Activated naive CD4-positive, alpha-beta T cell treated with anti-CD3 and anti-CD28 coated beads for 36 hours (primary cell): Measurements from ENCODE around the gene TPRG1. TPM values are rescaled to one million over a fixed set of nuclear protein-coding genes. Genes with fewer than 3 reads are reported as not detected.

Experiments used
- CTCF ChIA-PET: fragments of 350-600 bp; sonication (Branson Sonifier 250); formaldehyde crosslinking; loops from one replicate; lab custom pipeline; 2021; ENCODE audit warnings: antibody characterized with exemption; lab: Charles Lee
- DNase-seq: peaks from one replicate; pipeline ENCODE4 v3.0.0-alpha.2; 2020
- H3K27ac Mint-ChIP-seq: one replicate; pipeline ENCODE4 v1.8.0; 2021; ENCODE audit warnings: mild to moderate bottlenecking, mixed read lengths
- H3K27me3 Mint-ChIP-seq: one replicate; pipeline ENCODE4 v1.8.0; 2021; ENCODE audit warnings: low read depth, mixed read lengths
- H3K36me3 Mint-ChIP-seq: one replicate; pipeline ENCODE4 v1.8.0; 2021; ENCODE audit warnings: low read depth, mixed read lengths
- H3K4me1 Mint-ChIP-seq: one replicate; pipeline ENCODE4 v1.8.0; 2021; ENCODE audit warnings: low read depth, mixed read lengths
- H3K4me3 Mint-ChIP-seq: one replicate; pipeline ENCODE4 v1.8.0; 2021; ENCODE audit warnings: mild to moderate bottlenecking, moderate library complexity, mixed read lengths
- H3K9me3 Mint-ChIP-seq: one replicate; pipeline ENCODE4 v1.8.0; 2021; ENCODE audit warnings: mixed read lengths
- intact Hi-C: fragments of 100-400 bp; cut with micrococcal nuclease; formaldehyde crosslinking; loops from one replicate; pipeline ENCODE4 v1.15.1; 2023
- total RNA-seq, 2 experiments: library from RNA; stranded (reverse); gene quantifications; one replicate each; pipeline ENCODE4 v1.2.3, GENCODE V29; 2021

The TPRG1 gene
- total RNA-seq, 2 experiments from 2014 or later = 0.55 to 1.0 TPM

DNA sequence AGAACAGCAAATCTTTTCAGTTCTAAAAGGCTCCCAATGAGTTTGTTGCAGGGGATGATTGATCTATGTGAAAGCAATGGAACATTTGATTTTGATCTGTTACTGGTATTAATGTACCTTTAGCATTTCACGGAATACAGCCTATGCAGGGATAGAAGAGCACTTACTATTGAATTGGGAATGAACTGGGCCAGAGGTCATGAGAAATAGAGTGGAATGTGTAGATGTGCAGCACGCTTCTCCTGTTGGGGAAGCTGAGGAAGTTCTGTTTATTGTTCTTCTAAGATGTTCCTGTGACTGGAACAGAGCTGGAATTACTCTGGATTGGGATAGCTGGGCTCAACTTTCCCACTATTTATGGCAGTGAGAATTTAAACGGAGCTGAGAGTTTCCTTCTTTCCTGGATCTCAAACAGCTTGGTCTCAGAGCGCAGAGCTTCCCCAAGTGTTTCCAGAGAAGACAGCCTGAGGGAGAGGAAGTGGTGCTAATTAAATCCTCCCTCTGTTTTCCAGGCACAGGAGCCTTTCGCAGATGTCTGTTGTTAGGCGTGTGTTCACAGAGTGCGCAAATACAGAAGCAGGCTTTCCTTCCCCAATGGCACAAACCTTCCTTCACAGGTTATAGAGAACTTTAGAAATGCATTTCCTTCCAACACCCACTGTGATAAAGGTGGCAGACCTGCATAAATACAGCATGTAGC lies 32.5 kb downstream of the TPRG1 start:
- no peak overlapping the region for H3K27ac Mint-ChIP-seq
- H3K4me1 Mint-ChIP-seq = no peaks in the 10 kb centered on the region
- H3K36me3 Mint-ChIP-seq = no peaks in the 10 kb centered on the region
- no peaks in the 10 kb centered on the region for H3K27me3 Mint-ChIP-seq
- DNase-seq = no peak
- no peak overlapping the region for H3K4me3 Mint-ChIP-seq
- no peaks in the 10 kb centered on the region for H3K9me3 Mint-ChIP-seq
- intact Hi-C loops = no loop called here
- CTCF ChIA-PET = interaction anchor here (0.8 to 1.2 kb wide), 2 partner anchors 163 to 1884 kb away, joined by 3 read pairs; no protein-coding TSS in a partner anchor

DNA sequence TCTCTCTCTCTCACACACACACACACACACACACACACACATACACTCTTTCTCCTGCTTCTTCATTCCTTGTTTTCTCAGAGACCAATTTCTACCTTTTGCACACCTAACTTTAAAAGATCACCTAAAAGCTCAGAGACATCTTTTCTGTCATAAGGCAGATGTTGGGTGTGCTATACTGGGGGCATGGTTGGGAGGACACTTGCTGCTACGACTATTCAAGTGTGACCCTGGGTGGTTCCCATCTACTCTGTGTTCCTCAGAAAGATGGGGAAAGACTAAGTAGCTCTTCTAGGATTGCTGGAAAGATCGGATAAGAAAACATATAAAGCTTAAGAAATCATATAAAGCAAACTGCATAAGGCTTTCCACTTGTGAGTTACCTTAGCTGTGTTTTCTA lies 33.2 kb downstream of the TPRG1 start:
- DNase-seq = no peak
- no peaks in the 10 kb centered on the region for H3K9me3 Mint-ChIP-seq
- no peaks in the 10 kb centered on the region for H3K36me3 Mint-ChIP-seq
- no peak overlapping the region for H3K4me3 Mint-ChIP-seq
- no peaks in the 10 kb centered on the region for H3K27me3 Mint-ChIP-seq
- no peak overlapping the region for H3K27ac Mint-ChIP-seq
- intact Hi-C loops = no loop called here
- no peaks in the 10 kb centered on the region for H3K4me1 Mint-ChIP-seq
- CTCF ChIA-PET = interaction anchor here (0.8 to 1.2 kb wide), 2 partner anchors 163 to 1885 kb away, joined by 3 read pairs; no protein-coding TSS in a partner anchor

GRCh38 chr3:189210251-189210770 lies 38.5 kb downstream of the TPRG1 start:
- Mint-ChIP-seq H3K36me3 (no peaks in the 10 kb centered on the region), H3K27ac (no peak overlapping the region)

GRCh38 chr3:189212681-189213080 lies 40.9 kb downstream of the TPRG1 start:
- no peak overlapping the region for H3K4me3 Mint-ChIP-seq
- no peaks in the 10 kb centered on the region for H3K4me1 Mint-ChIP-seq
- H3K27me3 Mint-ChIP-seq = no peaks in the 10 kb centered on the region
- CTCF ChIA-PET = no interaction called here
- H3K9me3 Mint-ChIP-seq = no peaks in the 10 kb centered on the region
- H3K27ac Mint-ChIP-seq = no peak overlapping the region
- H3K36me3 Mint-ChIP-seq = no peaks in the 10 kb centered on the region
- no peak for DNase-seq
- intact Hi-C loops = no loop called here

More at GRCh38 chr3:189210251-189210770, 38.5 kb downstream of the TPRG1 start:
- no peak for DNase-seq
- no peaks in the 10 kb centered on the region for H3K27me3 Mint-ChIP-seq
- H3K9me3 Mint-ChIP-seq = no peaks in the 10 kb centered on the region
- intact Hi-C loops = no loop called here
- CTCF ChIA-PET = interaction anchor here (0.7 to 1.4 kb wide), 2 partner anchors 15 to 567 kb away, joined by 3 read pairs; no protein-coding TSS in a partner anchor
- H3K4me3 Mint-ChIP-seq = no peak overlapping the region
- H3K4me1 Mint-ChIP-seq = no peaks in the 10 kb centered on the region

- CTCF ChIA-PET = interaction anchor here (0.6 to 0.7 kb wide), 2 partner anchors 39 to 125 kb away, joined by 3 read pairs; no protein-coding TSS in a partner anchor
- Mint-ChIP-seq H3K27ac (no peak overlapping the region), H3K4me1 (no peaks in the 10 kb centered on the region), H3K4me3 (no peak overlapping the region), H3K9me3 (no peaks in the 10 kb centered on the region), H3K27me3 (no peaks in the 10 kb centered on the region), H3K36me3 (no peaks in the 10 kb centered on the region)
- no peak for DNase-seq
- intact Hi-C loops = no loop called here
Measured at GRCh38 chr3:189214651-189215050, 42.9 kb downstream of the TPRG1 start.

DNA sequence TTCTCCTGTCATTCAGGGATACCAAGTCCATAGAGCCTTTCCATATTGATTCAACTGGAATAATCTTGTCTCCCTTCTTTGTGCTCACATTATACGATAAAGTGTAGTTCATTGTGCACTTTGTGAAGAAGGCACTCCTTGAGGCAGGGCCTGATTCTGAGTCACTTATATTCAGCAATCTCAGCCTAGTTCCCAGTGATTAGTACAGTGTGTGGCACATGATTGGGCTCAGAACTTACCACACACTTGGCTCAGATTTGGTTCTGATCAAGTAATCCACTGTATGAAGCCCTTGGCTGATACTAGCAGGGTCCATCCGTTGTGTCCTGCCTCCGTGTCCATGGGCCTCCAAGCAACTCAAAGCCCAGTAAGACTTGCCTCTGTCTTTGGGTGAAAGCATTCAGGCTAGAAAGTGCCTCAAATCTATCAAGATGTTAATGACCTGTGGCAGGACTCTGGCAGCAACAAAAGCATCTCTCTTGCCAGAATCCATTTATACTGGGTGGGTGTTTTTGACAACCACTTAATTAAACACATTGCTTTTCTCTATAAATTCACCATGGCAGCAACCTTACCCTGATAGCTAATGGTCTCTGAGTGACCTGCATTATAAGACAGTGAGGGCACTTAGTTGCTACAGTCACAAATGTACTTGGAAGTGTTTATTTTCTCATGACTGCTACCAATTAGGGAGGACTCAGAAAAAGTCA lies 51.3 kb downstream of the TPRG1 start:
- Mint-ChIP-seq H3K4me3 (no peak overlapping the region), H3K36me3 (no peaks in the 10 kb centered on the region), H3K4me1 (no peaks in the 10 kb centered on the region), H3K27ac (no peak overlapping the region), H3K27me3 (no peaks in the 10 kb centered on the region), H3K9me3 (no peaks in the 10 kb centered on the region)
- CTCF ChIA-PET = no interaction called here
- intact Hi-C loops = no loop called here
- DNase-seq = no peak

DNA sequence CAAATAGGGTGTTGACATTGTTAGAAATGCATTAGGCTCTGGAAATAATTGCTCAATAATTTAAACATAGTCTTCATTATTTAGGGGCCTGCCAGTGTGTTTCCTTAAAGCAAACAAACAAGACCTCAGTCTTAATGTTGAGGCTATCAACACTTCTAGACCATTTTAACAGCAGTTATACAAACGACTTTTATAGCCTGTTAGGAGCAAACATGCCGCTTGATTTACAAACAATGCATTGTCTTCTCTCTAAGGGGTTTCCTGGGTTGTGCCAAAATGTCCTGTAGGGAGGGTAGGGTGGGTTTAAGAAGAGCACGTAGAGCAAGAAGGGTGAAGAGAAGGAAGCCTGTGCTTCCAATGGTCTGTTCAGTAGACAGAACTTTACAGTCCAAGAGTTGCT lies 53.7 kb downstream of the TPRG1 start:
- H3K36me3 Mint-ChIP-seq = no peaks in the 10 kb centered on the region
- H3K4me3 Mint-ChIP-seq = no peak overlapping the region
- no peak overlapping the region for H3K27ac Mint-ChIP-seq
- DNase-seq = no peak
- intact Hi-C loops = no loop called here
- CTCF ChIA-PET = no interaction called here
- no peaks in the 10 kb centered on the region for H3K4me1 Mint-ChIP-seq
- no peaks in the 10 kb centered on the region for H3K9me3 Mint-ChIP-seq
- H3K27me3 Mint-ChIP-seq = no peaks in the 10 kb centered on the region

GRCh38 chr3:189227249-189227648 lies 55.5 kb downstream of the TPRG1 start:
- H3K4me1 Mint-ChIP-seq = no peaks in the 10 kb centered on the region
- DNase-seq = no peak
- no peak overlapping the region for H3K4me3 Mint-ChIP-seq
- CTCF ChIA-PET = no interaction called here
- H3K27me3 Mint-ChIP-seq = no peaks in the 10 kb centered on the region
- intact Hi-C loops = no loop called here
- H3K9me3 Mint-ChIP-seq = no peaks in the 10 kb centered on the region
- H3K36me3 Mint-ChIP-seq = no peaks in the 10 kb centered on the region
- no peak overlapping the region for H3K27ac Mint-ChIP-seq

- Mint-ChIP-seq H3K27ac (no peak overlapping the region), H3K4me3 (no peak overlapping the region), H3K4me1 (no peaks in the 10 kb centered on the region), H3K36me3 (no peaks in the 10 kb centered on the region), H3K9me3 (no peaks in the 10 kb centered on the region), H3K27me3 (no peaks in the 10 kb centered on the region)
- intact Hi-C loops = no loop called here
- no peak for DNase-seq
- CTCF ChIA-PET = no interaction called here
Measured at GRCh38 chr3:189229196-189229828, 57.5 kb downstream of the TPRG1 start.

- no peaks in the 10 kb centered on the region for H3K27me3 Mint-ChIP-seq
- H3K36me3 Mint-ChIP-seq = no peaks in the 10 kb centered on the region
- H3K4me3 Mint-ChIP-seq = no peak overlapping the region
- H3K9me3 Mint-ChIP-seq = no peaks in the 10 kb centered on the region
- H3K27ac Mint-ChIP-seq = no peak overlapping the region
- CTCF ChIA-PET = interaction anchor here (0.9 to 1.1 kb wide), 2 partner anchors 24 to 40 kb away, joined by 3 read pairs; no protein-coding TSS in a partner anchor
- intact Hi-C loops = loop anchor here (1.0 to 5.0 kb wide), 2 partner anchors 84 to 1490 kb away; no protein-coding TSS in a partner anchor
- peaks cover 4% of the 10 kb centered on the region for H3K4me1 Mint-ChIP-seq
- no peak for DNase-seq
Measured at GRCh38 chr3:189232790-189233189, 61.0 kb downstream of the TPRG1 start.

- intact Hi-C loops = loop anchor here (1.0 to 5.0 kb wide), 2 partner anchors 85 to 1491 kb away; no protein-coding TSS in a partner anchor
Measured at GRCh38 chr3:189233225-189233858, 61.6 kb downstream of the TPRG1 start.

DNA sequence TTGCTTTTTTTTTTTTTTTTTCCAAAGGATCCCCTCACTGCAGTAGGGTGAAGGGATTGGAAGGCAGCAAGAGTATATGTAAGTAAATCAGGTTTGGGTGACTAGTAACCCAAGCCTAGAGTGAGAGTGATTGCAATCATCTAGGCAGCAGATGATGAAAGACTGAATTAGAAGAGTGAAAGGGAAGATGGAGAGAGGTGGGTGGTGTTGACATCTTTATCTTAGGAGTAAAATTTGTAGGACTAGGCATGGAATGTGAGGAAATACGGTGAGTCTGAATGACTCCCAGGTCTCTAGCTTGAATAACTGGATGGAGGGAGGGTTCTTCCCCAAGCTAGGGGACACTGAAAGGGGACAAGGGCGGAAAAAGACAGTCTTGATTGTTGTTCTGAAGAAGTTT lies 63.4 kb downstream of the TPRG1 start:
- Mint-ChIP-seq H3K4me1 (peaks cover 4% of the 10 kb centered on the region), H3K27ac (no peak overlapping the region), H3K4me3 (no peak overlapping the region), H3K36me3 (no peaks in the 10 kb centered on the region), H3K27me3 (no peaks in the 10 kb centered on the region), H3K9me3 (no peaks in the 10 kb centered on the region)
- DNase-seq = no peak
- CTCF ChIA-PET = no interaction called here
- intact Hi-C loops = no loop called here

More at GRCh38 chr3:189233225-189233858, 61.6 kb downstream of the TPRG1 start:
- CTCF ChIA-PET = interaction anchor here (0.9 to 1.1 kb wide), 2 partner anchors 25 to 40 kb away, joined by 3 read pairs; no protein-coding TSS in a partner anchor
- Mint-ChIP-seq H3K27me3 (no peaks in the 10 kb centered on the region), H3K4me3 (no peak overlapping the region), H3K36me3 (no peaks in the 10 kb centered on the region), H3K27ac (no peak overlapping the region), H3K9me3 (no peaks in the 10 kb centered on the region), H3K4me1 (peaks cover 4% of the 10 kb centered on the region)
- peak; percentile 48 for DNase-seq
